ENCODE measurements around the gene SKI. TPM values are rescaled to one million over a fixed set of nuclear protein-coding genes. Genes with fewer than 3 reads are reported as not detected.

The SKI gene
- total and polyA plus RNA-seq, 9 of the 15 experiments (the other 6 are each of a cell fraction or from before 2014, with no cell fraction given), result 0.10 to 60.5 (median 4.6) TPM

DNA sequence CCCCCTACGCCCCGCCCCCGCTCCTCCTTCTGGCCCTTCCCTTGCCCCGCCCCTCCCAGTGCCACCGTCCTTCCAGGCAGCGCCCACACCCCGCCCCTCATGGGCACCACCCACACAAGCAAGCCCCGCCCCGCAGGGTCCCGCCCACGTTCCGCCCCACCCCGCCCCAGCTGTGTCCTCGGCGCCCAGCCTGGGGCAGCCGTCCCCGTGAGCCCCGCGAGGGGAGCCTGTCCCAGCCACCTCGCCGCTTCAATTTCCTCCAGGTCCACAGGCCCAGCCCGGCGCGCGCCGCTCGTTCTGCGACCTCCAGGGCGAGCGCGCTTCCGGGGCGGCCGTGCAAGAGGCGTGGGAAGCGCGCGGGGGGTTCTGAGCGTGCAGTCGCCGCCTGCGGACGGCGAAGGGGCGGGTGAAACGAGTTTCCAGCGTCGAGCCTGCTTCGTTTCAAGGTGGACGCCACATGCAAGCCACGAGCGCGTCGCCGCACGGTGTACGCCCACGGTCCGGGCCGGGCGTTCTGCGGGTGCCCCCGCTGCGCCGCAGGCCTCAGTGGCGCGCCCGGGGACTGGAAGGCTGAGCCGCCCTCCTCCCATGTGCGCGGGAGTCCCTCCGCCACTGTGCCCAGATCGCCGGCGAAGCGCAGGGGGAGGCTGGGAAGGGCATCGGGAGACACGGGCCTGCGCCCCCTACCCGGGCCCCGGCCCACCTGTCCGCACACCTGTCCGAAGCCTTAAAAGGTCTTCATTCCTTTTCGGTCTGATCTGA lies 22.7 kb upstream of the SKI start (continued):
- TF ChIP-seq UBTF (IDR thresholded peaks at IDR 0.05; ENCODE audit: borderline replicate concordance in 1 of 2, low read depth in 2 of 2, low read length in 2 of 2) (peak; percentile 61 to 90; a peak in 2 of 4 replicates), TEAD4 (IDR thresholded peaks at IDR 0.05; ENCODE audit: low read length) (no peak), TEAD4 (CRISPR knock-in tag; IDR thresholded peaks at IDR 0.05; ENCODE audit: borderline replicate concordance) (peak; percentile 94; the same call in 1 of the 2 replicates), CXXC5 (CRISPR knock-in tag; IDR thresholded peaks at IDR 0.05) (peak; percentile 92), CREM (IDR thresholded peaks at IDR 0.05; ENCODE audit: low read depth) (peak; percentile 34), HMGN3 (IDR thresholded peaks at IDR 0.05; ENCODE audit: borderline replicate concordance, extremely low read depth, insufficient read length, low read depth, low read length) (peak; percentile 45), SP1 (CRISPR knock-in tag; IDR thresholded peaks at IDR 0.05) (peak; percentile 82), POLR2B (IDR thresholded peaks at IDR 0.05; ENCODE audit: low read depth, partially characterized antibody) (peak; percentile 60), NUFIP1 (IDR thresholded peaks at IDR 0.05; ENCODE audit: partially characterized antibody) (peak; percentile 20), ATF2 (CRISPR knock-in tag; IDR thresholded peaks at IDR 0.05) (peak; percentile 68; the same call in 1 of the 2 replicates), GABPB2 (CRISPR knock-in tag; conservative IDR thresholded peaks at IDR 0.05) (no peak), FOXP1 (CRISPR knock-in tag; IDR thresholded peaks at IDR 0.05) (peak; percentile 84), MTF1 (CRISPR knock-in tag; IDR thresholded peaks at IDR 0.05; ENCODE audit: borderline replicate concordance) (no peak), FOXM1 (IDR thresholded peaks at IDR 0.05; ENCODE audit: low read depth) (no peak), FOXM1 (CRISPR knock-in tag; IDR thresholded peaks at IDR 0.05; ENCODE audit: low read depth) (peak; percentile 86; the same call in 1 of the 2 replicates)
- TF ChIP-seq, protein P1, sequence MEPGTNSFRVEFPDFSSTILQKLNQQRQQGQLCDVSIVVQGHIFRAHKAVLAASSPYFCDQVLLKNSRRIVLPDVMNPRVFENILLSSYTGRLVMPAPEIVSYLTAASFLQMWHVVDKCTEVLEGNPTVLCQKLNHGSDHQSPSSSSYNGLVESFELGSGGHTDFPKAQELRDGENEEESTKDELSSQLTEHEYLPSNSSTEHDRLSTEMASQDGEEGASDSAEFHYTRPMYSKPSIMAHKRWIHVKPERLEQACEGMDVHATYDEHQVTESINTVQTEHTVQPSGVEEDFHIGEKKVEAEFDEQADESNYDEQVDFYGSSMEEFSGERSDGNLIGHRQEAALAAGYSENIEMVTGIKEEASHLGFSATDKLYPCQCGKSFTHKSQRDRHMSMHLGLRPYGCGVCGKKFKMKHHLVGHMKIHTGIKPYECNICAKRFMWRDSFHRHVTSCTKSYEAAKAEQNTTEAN (CRISPR knock-in tag; IDR thresholded peaks at IDR 0.05), result 0 out of 2 replicates have a peak, but pooled peaks have one; percentile 57
- TF ChIP-seq, protein P2, sequence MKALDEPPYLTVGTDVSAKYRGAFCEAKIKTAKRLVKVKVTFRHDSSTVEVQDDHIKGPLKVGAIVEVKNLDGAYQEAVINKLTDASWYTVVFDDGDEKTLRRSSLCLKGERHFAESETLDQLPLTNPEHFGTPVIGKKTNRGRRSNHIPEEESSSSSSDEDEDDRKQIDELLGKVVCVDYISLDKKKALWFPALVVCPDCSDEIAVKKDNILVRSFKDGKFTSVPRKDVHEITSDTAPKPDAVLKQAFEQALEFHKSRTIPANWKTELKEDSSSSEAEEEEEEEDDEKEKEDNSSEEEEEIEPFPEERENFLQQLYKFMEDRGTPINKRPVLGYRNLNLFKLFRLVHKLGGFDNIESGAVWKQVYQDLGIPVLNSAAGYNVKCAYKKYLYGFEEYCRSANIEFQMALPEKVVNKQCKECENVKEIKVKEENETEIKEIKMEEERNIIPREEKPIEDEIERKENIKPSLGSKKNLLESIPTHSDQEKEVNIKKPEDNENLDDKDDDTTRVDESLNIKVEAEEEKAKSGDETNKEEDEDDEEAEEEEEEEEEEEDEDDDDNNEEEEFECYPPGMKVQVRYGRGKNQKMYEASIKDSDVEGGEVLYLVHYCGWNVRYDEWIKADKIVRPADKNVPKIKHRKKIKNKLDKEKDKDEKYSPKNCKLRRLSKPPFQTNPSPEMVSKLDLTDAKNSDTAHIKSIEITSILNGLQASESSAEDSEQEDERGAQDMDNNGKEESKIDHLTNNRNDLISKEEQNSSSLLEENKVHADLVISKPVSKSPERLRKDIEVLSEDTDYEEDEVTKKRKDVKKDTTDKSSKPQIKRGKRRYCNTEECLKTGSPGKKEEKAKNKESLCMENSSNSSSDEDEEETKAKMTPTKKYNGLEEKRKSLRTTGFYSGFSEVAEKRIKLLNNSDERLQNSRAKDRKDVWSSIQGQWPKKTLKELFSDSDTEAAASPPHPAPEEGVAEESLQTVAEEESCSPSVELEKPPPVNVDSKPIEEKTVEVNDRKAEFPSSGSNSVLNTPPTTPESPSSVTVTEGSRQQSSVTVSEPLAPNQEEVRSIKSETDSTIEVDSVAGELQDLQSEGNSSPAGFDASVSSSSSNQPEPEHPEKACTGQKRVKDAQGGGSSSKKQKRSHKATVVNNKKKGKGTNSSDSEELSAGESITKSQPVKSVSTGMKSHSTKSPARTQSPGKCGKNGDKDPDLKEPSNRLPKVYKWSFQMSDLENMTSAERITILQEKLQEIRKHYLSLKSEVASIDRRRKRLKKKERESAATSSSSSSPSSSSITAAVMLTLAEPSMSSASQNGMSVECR (CRISPR knock-in tag; IDR thresholded peaks at IDR 0.05), result peak; percentile 45; the same call in 1 of the 2 replicates

Data from K562 (cell line).